Activated CD4-positive, alpha-beta memory T cell treated with anti-CD3 and anti-CD28 coated beads, Interleukin-2, amount 10 ng/mL, durations not matched to agents 7 days and 5 days (primary cell): Measurements from ENCODE around the gene ZNF358. TPM values are rescaled to one million over a fixed set of nuclear protein-coding genes. Genes with fewer than 3 reads are reported as not detected.

Experiments
- CTCF ChIA-PET: fragments of 350-600 bp; sonication (Branson Sonifier 250); formaldehyde crosslinking; loops from one replicate; lab custom pipeline; 2021; ENCODE audit warnings: antibody characterized with exemption, inconsistent platforms; lab: Charles Lee
- POLR2A ChIA-PET: fragments of 350-600 bp; sonication (Branson Sonifier 250); formaldehyde crosslinking; loops from one replicate; lab custom pipeline; 2021; ENCODE audit warnings: antibody characterized with exemption; lab: Charles Lee
- DNase-seq: peaks from one replicate; pipeline ENCODE4 v3.0.0-alpha.2; 2020
- H3K27ac Mint-ChIP-seq: one replicate; pipeline ENCODE4 v1.8.0; 2021; ENCODE audit warnings: mild to moderate bottlenecking, mixed read lengths
- H3K27me3 Mint-ChIP-seq: one replicate; pipeline ENCODE4 v1.8.0; 2021; ENCODE audit warnings: mixed read lengths
- H3K36me3 Mint-ChIP-seq: one replicate; pipeline ENCODE4 v1.8.0; 2021; ENCODE audit warnings: low read depth, mixed read lengths
- H3K4me1 Mint-ChIP-seq: one replicate; pipeline ENCODE4 v1.8.0; 2021; ENCODE audit warnings: mixed read lengths
- H3K4me3 Mint-ChIP-seq: one replicate; pipeline ENCODE4 v1.8.0; 2021; ENCODE audit warnings: mild to moderate bottlenecking, mixed read lengths
- H3K9me3 Mint-ChIP-seq: one replicate; pipeline ENCODE4 v1.8.0; 2021; ENCODE audit warnings: mixed read lengths
- total RNA-seq, 2 experiments: library from RNA; stranded (reverse); gene quantifications; one replicate each; pipeline ENCODE4 v1.2.3, GENCODE V29; 2021

Gene ZNF358
- total RNA-seq, 2 experiments from 2014 or later = 5.5 to 7.5 TPM

DNA sequence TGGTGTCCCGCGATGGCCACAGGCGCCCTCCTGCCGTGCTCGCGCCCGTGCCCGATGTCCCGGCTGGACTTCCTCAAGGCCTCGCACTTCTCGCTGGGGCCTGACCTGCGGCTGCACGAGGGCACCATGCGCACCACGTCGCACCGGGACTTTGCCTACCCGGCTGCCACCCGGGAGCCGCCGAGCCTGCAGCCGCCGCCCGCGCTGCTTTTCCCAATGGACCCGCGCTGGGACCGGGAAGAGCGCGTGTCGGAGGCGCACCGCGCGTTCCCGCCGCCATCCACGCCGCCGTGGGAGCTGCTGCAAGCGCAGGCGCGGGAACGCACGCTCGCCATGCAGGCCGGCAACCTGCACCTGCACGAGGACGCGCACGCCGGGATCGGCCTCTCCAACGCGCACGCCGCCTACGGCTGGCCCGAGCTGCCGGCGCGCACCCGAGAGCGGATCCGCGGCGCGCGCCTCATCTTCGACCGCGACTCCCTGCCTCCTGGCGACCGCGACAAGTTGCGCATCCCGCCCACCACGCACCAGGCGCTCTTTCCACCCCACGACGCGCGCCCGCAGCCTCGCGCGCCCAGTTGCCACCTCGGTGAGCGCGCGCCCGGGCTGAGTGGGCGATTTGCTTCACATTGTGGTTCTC, 15.0 kb upstream of the ZNF358 start:
- H3K27ac Mint-ChIP-seq = no peak overlapping the region
- peaks cover 4% of the 10 kb centered on the region for H3K4me1 Mint-ChIP-seq
- peak; percentile 57 for DNase-seq
- no peaks in the 10 kb centered on the region for H3K36me3 Mint-ChIP-seq
- H3K4me3 Mint-ChIP-seq = no peak overlapping the region
- no peaks in the 10 kb centered on the region for H3K9me3 Mint-ChIP-seq
- H3K27me3 Mint-ChIP-seq = peaks cover 41% of the 10 kb centered on the region
- ChIA-PET POLR2A (no interaction called here), CTCF (no interaction called here)

DNA sequence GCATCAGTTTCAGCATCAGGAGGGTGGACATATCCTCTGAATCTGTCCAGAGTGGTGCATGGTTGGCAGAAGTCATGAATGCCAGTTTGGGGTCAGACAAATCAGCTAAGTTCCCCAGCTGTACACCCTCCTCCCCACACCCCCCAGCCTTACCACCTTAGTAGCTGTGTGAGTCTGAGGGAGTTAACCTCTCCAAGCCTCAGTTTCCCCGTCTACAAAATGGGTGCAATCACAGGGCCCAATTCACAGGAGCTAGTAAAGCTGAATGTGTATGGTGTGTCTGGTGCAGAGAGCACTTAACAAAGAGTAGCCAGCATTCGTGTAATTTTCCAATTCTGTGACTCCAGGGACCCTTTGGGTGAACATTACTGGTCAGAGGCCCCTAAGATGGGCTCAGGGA, 13.4 kb upstream of the ZNF358 start:
- Mint-ChIP-seq H3K4me3 (no peak overlapping the region), H3K36me3 (no peaks in the 10 kb centered on the region), H3K27ac (no peak overlapping the region), H3K27me3 (peaks cover 34% of the 10 kb centered on the region), H3K4me1 (peaks cover 10% of the 10 kb centered on the region), H3K9me3 (no peaks in the 10 kb centered on the region)
- DNase-seq = no peak
- POLR2A ChIA-PET = no interaction called here
- CTCF ChIA-PET = no interaction called here

DNA sequence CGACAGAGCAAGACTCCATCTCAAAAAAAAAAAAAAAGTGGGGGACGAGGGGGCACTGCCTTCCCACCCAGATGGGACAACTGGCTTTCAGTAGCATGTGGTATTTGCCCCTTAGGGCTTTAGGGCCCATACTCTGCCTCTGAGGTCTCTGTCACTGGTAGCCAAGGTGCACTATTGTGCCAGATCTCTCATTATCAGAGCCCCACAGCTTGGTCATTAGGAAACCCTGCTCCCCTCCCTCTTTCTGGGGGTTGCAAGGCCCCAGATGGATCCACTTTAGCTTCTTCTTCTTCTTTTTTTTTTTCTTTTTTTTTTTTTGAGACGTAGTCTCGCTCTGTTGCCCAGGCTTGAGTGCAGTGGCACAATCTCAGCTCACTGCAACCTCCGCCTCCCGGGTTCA, 11.2 kb upstream of the ZNF358 start:
- CTCF ChIA-PET = interaction anchor here (2.4 kb wide), 1 partner anchor 151 kb away, joined by 6 read pairs; no protein-coding TSS in a partner anchor
- Mint-ChIP-seq H3K9me3 (no peaks in the 10 kb centered on the region), H3K36me3 (no peaks in the 10 kb centered on the region), H3K27me3 (peaks cover 27% of the 10 kb centered on the region), H3K27ac (no peak overlapping the region), H3K4me1 (peaks cover 10% of the 10 kb centered on the region), H3K4me3 (no peak overlapping the region)
- POLR2A ChIA-PET = interaction anchor here (1.1 kb wide), 1 partner anchor 10 kb away, joined by 5 read pairs; no protein-coding TSS in a partner anchor
- DNase-seq = no peak

DNA sequence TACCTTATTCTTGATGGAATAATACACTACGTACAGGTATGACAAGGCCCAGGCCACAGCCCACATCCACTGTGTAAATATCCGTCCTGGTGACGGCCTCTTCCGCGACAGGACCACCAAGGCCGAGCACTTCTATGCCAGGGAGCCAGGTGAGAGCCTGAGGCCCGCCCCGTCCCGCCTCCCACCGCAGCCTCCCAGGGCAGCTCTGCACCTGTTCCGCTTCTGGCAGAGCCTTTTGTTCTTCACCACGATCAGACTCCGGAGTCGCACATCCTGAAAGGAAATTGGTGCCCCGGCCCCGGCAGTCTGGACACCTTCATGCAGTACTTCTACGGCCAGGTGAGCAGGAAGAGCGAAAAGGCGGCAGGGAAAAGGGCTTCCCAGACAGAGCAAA, 10.6 kb upstream of the ZNF358 start:
- no peak for DNase-seq
- Mint-ChIP-seq H3K4me3 (no peak overlapping the region), H3K4me1 (peaks cover 10% of the 10 kb centered on the region), H3K27ac (no peak overlapping the region), H3K9me3 (no peaks in the 10 kb centered on the region), H3K27me3 (peaks cover 22% of the 10 kb centered on the region), H3K36me3 (no peaks in the 10 kb centered on the region)
- ChIA-PET CTCF (interaction anchor here (2.4 kb wide), 1 partner anchor 152 kb away, joined by 6 read pairs; no protein-coding TSS in a partner anchor), POLR2A (interaction anchor here (0.6 to 1.9 kb wide), 2 partner anchors 17 to 1513 kb away, joined by 3 to 7 read pairs; partner anchors contain the start of gene MCOLN1)

DNA sequence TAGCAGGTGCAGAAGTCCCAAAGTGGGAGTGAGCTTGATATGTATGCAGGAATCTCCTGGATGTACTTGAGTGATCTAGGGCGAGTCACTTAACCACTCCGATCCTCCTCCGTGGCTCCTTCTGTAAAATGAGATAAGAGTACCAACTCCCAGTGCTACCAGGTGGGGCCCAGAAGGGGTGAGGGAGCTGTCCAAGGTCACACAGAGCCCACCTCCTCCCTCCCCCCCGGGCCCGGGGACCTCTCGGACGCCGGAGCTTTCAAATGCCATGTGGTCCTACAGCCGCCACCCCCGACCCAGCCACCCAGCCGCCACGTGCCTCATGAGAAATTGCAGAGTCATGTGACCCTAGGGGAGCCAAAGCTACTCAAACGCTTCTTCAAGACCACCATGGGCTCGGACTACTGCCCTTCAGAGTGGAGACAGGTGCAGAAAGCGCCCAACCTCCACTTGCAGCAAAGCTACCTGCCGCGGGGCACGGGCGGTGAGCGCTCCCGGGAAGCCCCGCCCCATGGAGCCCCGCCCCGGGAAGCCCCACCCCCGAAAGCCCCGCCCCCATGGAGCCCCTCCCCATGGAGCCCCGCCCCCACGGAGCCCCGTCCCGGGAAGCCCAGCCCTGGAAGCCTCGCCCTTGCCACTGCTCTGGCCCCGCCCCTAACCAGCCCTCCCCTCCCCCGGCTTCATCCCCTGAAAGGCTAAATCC, 10.1 kb upstream of the ZNF358 start:
- no peak overlapping the region for H3K27ac Mint-ChIP-seq

DNA sequence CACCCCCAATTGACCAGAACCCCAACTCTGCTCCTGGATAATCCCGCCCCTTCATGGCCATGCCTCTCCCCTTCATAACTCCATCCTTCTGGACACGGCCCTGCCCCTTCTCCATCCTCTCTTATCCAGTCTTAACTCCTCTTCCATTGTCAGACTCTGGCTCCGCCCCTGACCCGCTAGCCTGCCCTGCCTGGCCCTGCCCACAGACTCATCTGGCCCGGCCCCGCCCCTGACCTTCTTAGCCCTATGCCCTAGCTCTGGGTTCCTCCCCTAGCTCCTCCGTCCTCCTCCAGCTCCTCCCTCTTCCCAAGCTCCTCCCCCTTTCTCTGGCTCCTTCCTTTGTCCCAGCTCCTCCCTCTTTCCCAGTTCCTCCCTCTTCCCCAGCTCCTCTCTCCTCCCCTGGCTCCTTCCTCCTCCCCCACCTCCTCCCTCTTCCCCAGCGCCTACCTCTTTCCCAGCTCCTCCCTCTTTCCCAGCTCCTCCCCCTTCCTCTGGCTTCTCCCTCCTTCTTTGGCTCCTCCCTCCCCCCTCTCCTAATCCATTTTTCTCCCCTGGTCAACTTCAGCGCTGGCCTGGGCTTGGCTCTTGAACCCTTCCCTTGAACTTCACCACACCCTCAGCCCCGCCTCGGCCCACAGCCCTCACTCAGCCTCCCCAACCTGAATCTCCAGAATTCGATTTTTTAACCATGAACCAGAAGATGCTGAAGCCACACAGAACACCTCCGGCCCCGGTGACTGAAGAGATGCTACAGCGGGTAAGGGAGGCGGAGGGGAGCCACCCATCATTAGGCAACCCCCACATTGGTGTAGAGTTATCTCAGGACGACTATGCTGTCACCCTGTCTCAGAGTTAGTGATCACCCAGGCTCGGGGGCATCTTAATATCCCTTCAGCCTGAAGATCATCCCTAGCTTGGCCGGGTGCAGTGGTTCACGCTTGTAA, 9.2 kb upstream of the ZNF358 start:
- Mint-ChIP-seq H3K27me3 (peaks cover 14% of the 10 kb centered on the region), H3K4me3 (no peak overlapping the region), H3K27ac (no peak overlapping the region), H3K36me3 (no peaks in the 10 kb centered on the region), H3K9me3 (no peaks in the 10 kb centered on the region), H3K4me1 (peaks cover 10% of the 10 kb centered on the region)
- peak; percentile 56 for DNase-seq
- CTCF ChIA-PET = interaction anchor here (0.7 kb wide), 1 partner anchor 62 kb away, joined by 4 read pairs; no protein-coding TSS in a partner anchor
- POLR2A ChIA-PET = interaction anchor here (1.9 kb wide), 1 partner anchor 16 kb away, joined by 7 read pairs; the partner anchor contains the start of gene MCOLN1

More for the DNA sequence above, 10.1 kb upstream of the ZNF358 start:
- Mint-ChIP-seq H3K36me3 (no peaks in the 10 kb centered on the region), H3K27me3 (peaks cover 19% of the 10 kb centered on the region), H3K4me1 (peaks cover 10% of the 10 kb centered on the region), H3K4me3 (no peak overlapping the region), H3K9me3 (no peaks in the 10 kb centered on the region)
- ChIA-PET POLR2A (interaction anchor here (0.6 to 1.9 kb wide), 2 partner anchors 17 to 1513 kb away, joined by 3 to 7 read pairs; partner anchors contain the start of gene MCOLN1), CTCF (interaction anchor here (0.7 to 2.4 kb wide), 2 partner anchors 63 to 152 kb away, joined by 4 to 6 read pairs; no protein-coding TSS in a partner anchor)
- DNase-seq = peak; percentile 35

DNA sequence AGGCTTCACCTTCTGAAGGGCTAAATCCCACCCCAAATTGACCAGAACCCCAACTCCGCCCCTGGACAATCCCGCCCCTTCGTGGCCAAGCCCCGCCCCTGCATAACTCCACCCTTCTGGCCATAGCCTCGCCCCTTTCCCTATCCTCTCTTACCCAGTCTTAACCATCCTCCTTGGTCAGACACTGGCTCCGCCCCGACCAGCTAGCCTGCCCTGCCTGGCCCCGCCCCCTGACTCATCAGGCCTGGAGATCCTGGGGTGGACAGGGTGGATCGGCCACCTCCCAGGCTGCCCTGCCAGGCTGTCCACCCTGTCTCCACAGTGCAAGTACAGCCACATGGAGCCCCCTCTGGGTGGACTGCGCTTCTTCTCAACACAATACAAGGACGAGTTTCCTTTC, 8.0 kb upstream of the ZNF358 start:
- Mint-ChIP-seq H3K27ac (no peak overlapping the region), H3K4me1 (peaks cover 10% of the 10 kb centered on the region), H3K4me3 (no peak overlapping the region), H3K27me3 (peaks cover 9% of the 10 kb centered on the region), H3K9me3 (no peaks in the 10 kb centered on the region), H3K36me3 (no peaks in the 10 kb centered on the region)
- ChIA-PET CTCF (no interaction called here), POLR2A (no interaction called here)
- DNase-seq = no peak

DNA sequence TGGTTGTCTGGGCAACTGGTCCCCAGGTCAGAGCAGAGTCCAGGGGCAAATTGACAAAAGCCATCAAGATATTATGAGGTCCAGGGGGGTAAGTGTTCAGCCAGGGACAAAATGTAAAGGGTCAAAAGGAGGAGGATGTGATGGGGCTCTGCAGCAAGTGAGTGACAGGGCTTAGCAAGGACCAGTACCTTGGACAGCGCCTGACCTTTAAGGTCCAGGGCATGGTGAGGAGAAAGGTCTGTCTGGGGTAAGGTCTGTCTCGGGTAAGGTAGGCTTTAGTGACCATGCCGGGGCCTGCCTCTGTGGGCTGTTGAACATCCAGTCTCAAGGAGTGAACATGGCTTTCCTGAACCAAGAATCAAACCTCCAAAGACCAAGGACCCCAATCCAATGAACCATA, 6.3 kb upstream of the ZNF358 start:
- Mint-ChIP-seq H3K4me1 (peaks cover 10% of the 10 kb centered on the region), H3K4me3 (no peak overlapping the region), H3K36me3 (no peaks in the 10 kb centered on the region), H3K9me3 (no peaks in the 10 kb centered on the region), H3K27ac (no peak overlapping the region), H3K27me3 (peaks cover 16% of the 10 kb centered on the region)
- ChIA-PET CTCF (no interaction called here), POLR2A (interaction anchor here (1.3 kb wide), 1 partner anchor 12 kb away, joined by 5 read pairs; the partner anchor contains the start of gene MCOLN1)
- DNase-seq = no peak

DNA sequence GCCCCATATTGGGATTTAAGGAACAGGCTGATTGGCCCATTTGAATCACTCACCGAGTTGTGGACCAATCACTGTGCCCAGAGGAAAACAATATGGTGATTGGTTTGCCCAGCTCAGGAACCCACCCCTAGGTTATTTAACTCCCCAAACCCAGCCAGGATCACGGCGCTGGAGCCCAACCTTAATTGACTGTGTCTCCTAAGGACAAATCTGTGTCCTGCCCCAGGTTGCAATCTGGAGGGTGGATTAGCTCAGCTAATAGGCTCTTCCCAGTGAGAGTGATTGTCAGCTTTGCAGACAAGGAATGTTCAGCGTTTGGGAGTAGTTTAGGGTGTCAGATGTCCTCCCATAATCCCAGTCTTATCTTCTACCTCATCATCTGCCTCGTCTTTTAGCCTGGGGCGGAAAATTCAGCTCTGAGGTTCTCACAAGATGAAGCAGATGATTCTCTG, 3.5 kb upstream of the ZNF358 start:
- no peak for DNase-seq
- CTCF ChIA-PET = interaction anchor here (1.0 kb wide), 1 partner anchor 22 kb away, joined by 3 read pairs; no protein-coding TSS in a partner anchor
- POLR2A ChIA-PET = interaction anchor here (0.9 kb wide), 1 partner anchor 117 kb away, joined by 4 read pairs; the partner anchor contains the start of genes PET100 and XAB2
- Mint-ChIP-seq H3K36me3 (no peaks in the 10 kb centered on the region), H3K27me3 (peaks cover 30% of the 10 kb centered on the region), H3K4me3 (no peak overlapping the region), H3K4me1 (peaks cover 11% of the 10 kb centered on the region), H3K27ac (no peak overlapping the region), H3K9me3 (no peaks in the 10 kb centered on the region)

DNA sequence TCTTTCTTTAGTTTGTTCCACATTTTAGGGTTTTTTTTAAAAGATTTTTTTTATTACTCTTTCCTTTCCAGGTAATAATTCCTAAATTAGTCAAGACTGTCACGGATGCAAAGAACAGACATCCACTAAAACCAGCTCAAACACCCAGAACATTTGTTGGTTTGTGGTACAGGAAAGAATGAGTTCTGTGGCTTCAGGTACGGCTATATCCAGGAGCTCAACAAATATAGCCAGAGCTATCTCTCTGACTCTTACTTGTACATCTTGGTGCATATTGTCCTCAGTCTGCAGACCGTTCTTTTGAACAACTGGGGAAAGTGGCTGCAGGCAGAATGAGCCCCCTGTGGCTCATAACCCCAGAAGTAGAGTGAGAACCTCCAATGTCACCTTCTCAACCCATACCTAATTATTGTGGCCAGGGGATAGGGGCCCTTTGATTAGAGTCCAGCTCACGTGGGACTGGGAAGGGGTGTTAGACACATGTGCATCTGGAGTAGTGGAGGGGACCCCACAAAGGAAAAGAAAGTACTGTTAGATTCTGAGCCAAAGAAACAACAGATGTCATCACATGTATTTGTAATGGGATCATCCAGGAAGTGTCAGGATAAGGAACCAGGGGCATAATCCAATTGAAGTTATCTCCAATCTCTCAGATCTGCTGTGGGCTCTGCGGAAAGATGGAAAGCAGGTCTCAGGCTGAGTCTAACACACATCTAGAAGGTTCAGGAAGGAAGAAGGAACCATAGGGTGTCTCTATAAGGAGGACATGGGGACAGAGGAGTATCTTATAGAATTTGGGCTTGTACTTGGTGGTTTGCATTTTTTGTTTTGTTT, 1.9 kb upstream of the ZNF358 start:
- Mint-ChIP-seq H3K36me3 (no peaks in the 10 kb centered on the region), H3K4me1 (peaks cover 11% of the 10 kb centered on the region), H3K4me3 (no peak overlapping the region), H3K9me3 (no peaks in the 10 kb centered on the region), H3K27me3 (peaks cover 29% of the 10 kb centered on the region), H3K27ac (no peak overlapping the region)
- ChIA-PET CTCF (no interaction called here), POLR2A (no interaction called here)
- DNase-seq = no peak

DNA sequence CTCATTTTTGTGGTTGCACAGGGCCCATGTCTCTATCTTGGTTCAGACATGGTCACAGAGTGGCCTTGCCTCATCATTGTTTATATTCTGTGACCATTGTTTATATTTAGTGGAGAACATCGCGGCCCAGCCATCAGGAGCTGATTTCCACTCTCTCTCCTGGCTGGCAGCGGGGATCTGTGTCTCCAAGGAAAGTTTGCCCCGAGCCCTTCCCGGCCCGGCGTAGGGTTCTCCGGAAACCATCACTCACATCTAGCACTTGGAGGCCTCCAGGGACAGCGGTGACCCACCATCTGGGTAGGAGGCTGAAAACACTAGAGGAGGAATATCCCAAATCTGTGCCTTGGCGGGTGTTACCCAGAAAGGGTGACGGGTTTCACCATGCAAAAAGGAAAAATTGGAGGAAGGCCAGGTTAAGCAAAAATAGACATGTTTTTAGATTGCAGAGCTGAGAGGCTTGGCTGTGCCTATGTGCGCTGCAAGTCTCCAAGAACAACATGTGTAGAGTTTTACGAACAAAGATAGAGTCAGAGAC, 726 bp upstream of the ZNF358 start:
- Mint-ChIP-seq H3K4me3 (peak overlapping the region; percentile 64), H3K4me1 (peaks cover 11% of the 10 kb centered on the region), H3K9me3 (no peaks in the 10 kb centered on the region), H3K36me3 (no peaks in the 10 kb centered on the region), H3K27ac (no peak overlapping the region), H3K27me3 (peaks cover 29% of the 10 kb centered on the region)
- DNase-seq = no peak
- CTCF ChIA-PET = no interaction called here
- POLR2A ChIA-PET = no interaction called here
